SK-N-SH (cell line): ENCODE measurements around the gene FMO4. TPM values are rescaled to one million over a fixed set of nuclear protein-coding genes. Genes with fewer than 3 reads are reported as not detected.

Experiments used
- CTCF ChIA-PET: fragments of 300-600, 350-600 bp; formaldehyde crosslinking; extraction: SDS; loops from one replicate; lab custom pipeline; 2021; lab: Yijun Ruan, JAX
- POLR2A ChIA-PET: fragments of 350-600 bp; sonication (Branson Sonifier 250); formaldehyde crosslinking; extraction: SDS; loops from one replicate; lab custom pipeline; 2020; ENCODE audit warnings: antibody characterized with exemption, inconsistent platforms; lab: Yijun Ruan, JAX
- DNase-seq: peaks from one replicate; pipeline ENCODE4 v3.0.0; 2012
- H2AFZ ChIP-seq: fragments of 200-600 bp; sonication (generic); 2 replicates; pipeline ENCODE4 v1.8.1; 2016; ENCODE audit warnings: antibody characterized with exemption, mild to moderate bottlenecking, low read depth
- H3F3A ChIP-seq: fragments of 200-600 bp; sonication (generic); replicated peaks from 2 replicates; pipeline ENCODE3; 2016; ENCODE audit warnings: antibody characterized with exemption, mild to moderate bottlenecking; ENCODE audit not compliant: insufficient read depth
- H3K27ac ChIP-seq, 2 experiments: fragments of 200-500 bp in 1 of 2; fragments of 200-600 bp in 1 of 2; sonication (Bioruptor generic) in 1 of 2; sonication (generic), shearing (Covaris generic) in 1 of 2; 2 replicates each; pipeline versions ENCODE4 v1.5.1 to v1.6.1; 2014 to 2016; ENCODE audit warnings: low read depth in 2 of 2, inconsistent platforms in 1 of 2, low read length in 1 of 2, mild to moderate bottlenecking in 1 of 2, mixed read lengths in 1 of 2
- H3K27me3 ChIP-seq: fragments of 200-600 bp; sonication (generic), shearing (Covaris generic); 2 replicates; pipeline ENCODE4 v1.6.1; 2016; ENCODE audit warnings: mixed run types; ENCODE audit not compliant: insufficient read depth
- H3K36me3 ChIP-seq, 2 experiments: fragments of 200-500 bp in 1 of 2; fragments of 200-600 bp in 1 of 2; sonication (Bioruptor generic) in 1 of 2; sonication (generic) in 1 of 2; replicated peaks in 1 of 2; 2 replicates each; pipeline versions ENCODE3 to v1.5.1; 2014 to 2016; ENCODE audit warnings: low read length in 1 of 2, mild to moderate bottlenecking in 1 of 2; ENCODE audit not compliant: insufficient read depth in 2 of 2, control insufficient read depth in 1 of 2
- H3K4me1 ChIP-seq, 2 experiments: fragments of 200-500 bp in 1 of 2; fragments of 200-600 bp in 1 of 2; sonication (Bioruptor generic) in 1 of 2; sonication (generic), shearing (Covaris generic) in 1 of 2; 2 replicates each; pipeline versions ENCODE4 v1.5.1 to v1.6.1; 2014 to 2016; ENCODE audit warnings: low read depth in 1 of 2, low read length in 1 of 2, mixed run types in 1 of 2; ENCODE audit not compliant: insufficient read depth in 2 of 2, control insufficient read depth in 1 of 2
- H3K4me2 ChIP-seq: fragments of 200-600 bp; sonication (generic), shearing (Covaris generic); 2 replicates; pipeline ENCODE4 v1.6.1; 2017; ENCODE audit warnings: mixed run types
- H3K4me3 ChIP-seq, 2 experiments: fragments of 200-500 bp in 1 of 2; fragments of 200-600 bp in 1 of 2; sonication (Bioruptor generic) in 1 of 2; sonication (generic), shearing (Covaris generic) in 1 of 2; 2 replicates each; pipeline versions ENCODE4 v1.5.1 to v1.8.1; 2014 to 2016; ENCODE audit warnings: low read depth in 2 of 2, inconsistent platforms in 1 of 2, low read length in 1 of 2, mild to moderate bottlenecking in 1 of 2, mixed read lengths in 1 of 2, moderate library complexity in 1 of 2
- H3K79me2 ChIP-seq: fragments of 200-600 bp; sonication (generic); 2 replicates; pipeline ENCODE4 v1.8.1; 2017; ENCODE audit warnings: mild to moderate bottlenecking; ENCODE audit not compliant: insufficient read depth
- H3K9ac ChIP-seq: fragments of 200-600 bp; sonication (generic); 2 replicates; pipeline ENCODE4 v1.6.1; 2017; ENCODE audit warnings: mixed run types
- H3K9me2 ChIP-seq: fragments of 200-600 bp; sonication (generic); 2 replicates; pipeline ENCODE4 v1.6.1; 2017; ENCODE audit warnings: mixed run types
- H3K9me3 ChIP-seq: fragments of 200-600 bp; sonication (generic); 2 replicates; pipeline ENCODE4 v1.6.1; 2017; ENCODE audit warnings: mixed run types, mild to moderate bottlenecking, moderate library complexity
- H4K20me1 ChIP-seq: fragments of 200-600 bp; sonication (generic); 2 replicates; pipeline ENCODE4 v1.6.1; 2017; ENCODE audit warnings: mild to moderate bottlenecking, mixed run types; ENCODE audit not compliant: insufficient read depth
- CHD2 ChIP-seq: fragments of 150-350 bp; IDR thresholded peaks from 2 replicates; pipeline ENCODE4 v1.6.1; 2018; ENCODE audit warnings: low read length; ENCODE audit not compliant: partially characterized antibody
- EP300 ChIP-seq, 2 experiments: IDR thresholded peaks; 2 replicates each; pipeline versions ENCODE4 v1.4.0 to v1.6.1; 2012; ENCODE audit warnings: borderline replicate concordance in 1 of 2, low read depth in 1 of 2, low read length in 1 of 2
- EZH2phosphoT487 ChIP-seq: fragments of 200-600 bp; sonication (generic); IDR thresholded peaks from 2 replicates; pipeline ENCODE4 v1.6.1; 2017; ENCODE audit warnings: low read depth, mixed run types, mild to moderate bottlenecking, antibody characterized with exemption, moderate library complexity, borderline replicate concordance
- FOXM1 ChIP-seq: IDR thresholded peaks from 2 replicates; pipeline ENCODE4 v1.4.0; 2012; ENCODE audit warnings: low read depth, mild to moderate bottlenecking
- IRF3 ChIP-seq: fragments of 150-350 bp; IDR thresholded peaks from 2 replicates; pipeline ENCODE4 v1.6.1; 2016; ENCODE audit warnings: mild to moderate bottlenecking, low read depth, low read length
- JUND ChIP-seq: IDR thresholded peaks from 2 replicates; pipeline ENCODE4 v1.4.0; 2012
- MEF2A ChIP-seq: IDR thresholded peaks from 2 replicates; pipeline ENCODE4 v1.4.0; 2012; ENCODE audit warnings: low read depth, borderline replicate concordance
- NFIC ChIP-seq: IDR thresholded peaks from 2 replicates; pipeline ENCODE4 v1.4.0; 2012; ENCODE audit warnings: borderline replicate concordance
- NRF1 ChIP-seq: IDR thresholded peaks from 2 replicates; pipeline ENCODE4 v1.6.1; 2012; ENCODE audit warnings: low read depth, mild to moderate bottlenecking, low read length
- POLR2AphosphoS5 ChIP-seq: IDR thresholded peaks from 2 replicates; pipeline ENCODE4 v1.6.1; 2012; ENCODE audit warnings: low read depth, low read length
- RAD21 ChIP-seq: IDR thresholded peaks from 2 replicates; pipeline ENCODE4 v1.6.1; 2012; ENCODE audit warnings: mild to moderate bottlenecking, low read length
- RXRA ChIP-seq: IDR thresholded peaks from 2 replicates; pipeline ENCODE4 v1.4.0; 2012; ENCODE audit warnings: low read depth, mild to moderate bottlenecking, borderline replicate concordance
- SMC3 ChIP-seq: IDR thresholded peaks from 2 replicates; pipeline ENCODE4 v1.6.1; 2012; ENCODE audit warnings: low read depth, low read length, improper control_type of control experiment
- TAF1 ChIP-seq: IDR thresholded peaks from 2 replicates; pipeline ENCODE4 v1.6.1; 2012; ENCODE audit warnings: low read depth, mild to moderate bottlenecking, low read length, moderate library complexity, borderline replicate concordance
- YY1 ChIP-seq: IDR thresholded peaks from 2 replicates; pipeline ENCODE4 v1.4.0; 2012; ENCODE audit warnings: low read depth, mild to moderate bottlenecking
- WGBS: methylation state at CpG from one replicate; pipeline ENCODE4 v1.1.6; 2017; ENCODE audit warnings: low lambda C conversion rate; 5-methylcytosine and 5-hydroxymethylcytosine counted together
- polyA plus RNA-seq, 3 experiments: library from polyadenylated mRNA; depleted of rRNA; stranded (reverse); fragments of >200 nt; gene quantifications; 2 replicates each; pipeline ENCODE4 v1.2.3, GENCODE V29; 2012
- TF ChIP-seq, protein P1 (sequence below): fragments of 200-600 bp; sonication (generic); IDR thresholded peaks from 2 replicates; pipeline ENCODE4 v1.6.1; 2017; ENCODE audit warnings: antibody characterized with exemption, mild to moderate bottlenecking, moderate library complexity
- TF ChIP-seq, protein P2 (sequence below): fragments of 150-350 bp; IDR thresholded peaks from 2 replicates; pipeline ENCODE4 v1.6.1; 2017; ENCODE audit warnings: antibody characterized with exemption, low read length, low read depth, borderline replicate concordance
- TF ChIP-seq, protein P3 (sequence below): IDR thresholded peaks from 2 replicates; pipeline ENCODE4; 2012

The FMO4 gene
- polyA plus RNA-seq, 1 of the 3 experiments (the other 2 are of a cell fraction) = 1.6 TPM

DNA sequence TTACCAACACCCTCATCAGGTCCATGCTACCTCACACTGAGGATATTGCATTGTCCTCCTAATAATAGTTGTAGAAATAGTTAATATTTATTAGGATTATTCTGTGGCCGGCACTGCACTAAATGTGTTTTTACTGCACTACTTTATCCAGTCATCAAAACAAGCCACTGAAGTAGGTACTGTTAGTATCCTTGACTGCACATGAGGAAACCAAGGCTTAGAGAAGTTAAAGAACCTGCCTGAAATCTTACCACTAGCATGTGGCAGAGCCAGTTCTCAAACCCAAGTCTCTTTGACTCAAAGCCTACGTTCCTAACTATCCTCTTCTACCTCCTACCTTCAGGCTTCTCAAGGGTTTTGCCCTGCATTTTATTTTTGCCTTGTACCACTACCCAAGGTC is 34.7 kb upstream of the FMO4 start:
- Histone ChIP-seq H3K36me3 (no peaks in the 10 kb centered on the region), H2AFZ (no peak overlapping the region), H4K20me1 (no peaks in the 10 kb centered on the region), H3K4me2 (no peak overlapping the region), H3K79me2 (no peaks in the 10 kb centered on the region), H3K27me3 (peaks cover 19% of the 10 kb centered on the region), H3K27ac (no peak overlapping the region), H3K9me2 (no peaks in the 10 kb centered on the region), H3F3A (no peaks in the 10 kb centered on the region), H3K4me3 (no peak overlapping the region), H3K9me3 (no peaks in the 10 kb centered on the region), H3K4me1 (no peaks in the 10 kb centered on the region), H3K9ac (no peak overlapping the region)
- ChIA-PET POLR2A (no interaction called here), CTCF (no interaction called here)
- TF ChIP-seq MEF2A (no peak), NFIC (no peak), RAD21 (no peak), SMC3 (no peak), EP300 (IDR thresholded peaks at IDR 0.05; ENCODE audit: borderline replicate concordance in 1 of 2, low read depth in 1 of 2, low read length in 1 of 2) (no peak), JUND (no peak), TAF1 (no peak), POLR2AphosphoS5 (no peak), YY1 (no peak), FOXM1 (no peak), CHD2 (no peak)
- TF ChIP-seq, protein P1, sequence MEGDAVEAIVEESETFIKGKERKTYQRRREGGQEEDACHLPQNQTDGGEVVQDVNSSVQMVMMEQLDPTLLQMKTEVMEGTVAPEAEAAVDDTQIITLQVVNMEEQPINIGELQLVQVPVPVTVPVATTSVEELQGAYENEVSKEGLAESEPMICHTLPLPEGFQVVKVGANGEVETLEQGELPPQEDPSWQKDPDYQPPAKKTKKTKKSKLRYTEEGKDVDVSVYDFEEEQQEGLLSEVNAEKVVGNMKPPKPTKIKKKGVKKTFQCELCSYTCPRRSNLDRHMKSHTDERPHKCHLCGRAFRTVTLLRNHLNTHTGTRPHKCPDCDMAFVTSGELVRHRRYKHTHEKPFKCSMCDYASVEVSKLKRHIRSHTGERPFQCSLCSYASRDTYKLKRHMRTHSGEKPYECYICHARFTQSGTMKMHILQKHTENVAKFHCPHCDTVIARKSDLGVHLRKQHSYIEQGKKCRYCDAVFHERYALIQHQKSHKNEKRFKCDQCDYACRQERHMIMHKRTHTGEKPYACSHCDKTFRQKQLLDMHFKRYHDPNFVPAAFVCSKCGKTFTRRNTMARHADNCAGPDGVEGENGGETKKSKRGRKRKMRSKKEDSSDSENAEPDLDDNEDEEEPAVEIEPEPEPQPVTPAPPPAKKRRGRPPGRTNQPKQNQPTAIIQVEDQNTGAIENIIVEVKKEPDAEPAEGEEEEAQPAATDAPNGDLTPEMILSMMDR = no peak
- TF ChIP-seq, protein P2, sequence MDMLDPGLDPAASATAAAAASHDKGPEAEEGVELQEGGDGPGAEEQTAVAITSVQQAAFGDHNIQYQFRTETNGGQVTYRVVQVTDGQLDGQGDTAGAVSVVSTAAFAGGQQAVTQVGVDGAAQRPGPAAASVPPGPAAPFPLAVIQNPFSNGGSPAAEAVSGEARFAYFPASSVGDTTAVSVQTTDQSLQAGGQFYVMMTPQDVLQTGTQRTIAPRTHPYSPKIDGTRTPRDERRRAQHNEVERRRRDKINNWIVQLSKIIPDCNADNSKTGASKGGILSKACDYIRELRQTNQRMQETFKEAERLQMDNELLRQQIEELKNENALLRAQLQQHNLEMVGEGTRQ = no peak
- DNase-seq = no peak
- 2% methylated on average over 2 of the region's 2 CpGs for WGBS

DNA sequence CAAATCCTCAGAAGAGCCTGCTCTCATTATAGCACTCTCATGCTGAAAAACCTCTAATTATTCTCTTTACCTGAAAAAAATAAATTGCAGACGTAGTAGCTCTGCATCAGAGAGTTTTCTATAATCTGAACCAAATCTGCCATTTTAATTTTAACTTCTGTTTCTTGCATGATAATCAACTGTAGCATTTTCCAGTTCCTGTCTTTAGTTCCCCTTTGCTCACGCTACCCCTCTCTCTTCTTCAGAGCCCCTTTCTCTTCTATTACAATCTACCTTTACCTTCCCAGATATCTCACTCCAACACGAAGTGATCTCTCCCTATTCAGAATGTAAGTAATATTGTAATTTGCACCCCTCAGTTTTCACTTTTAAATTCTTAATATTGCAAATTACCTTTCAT is 34.3 kb upstream of the FMO4 start:
- H3K4me2 ChIP-seq = no peak overlapping the region
- no peaks in the 10 kb centered on the region for H3F3A ChIP-seq
- no peaks in the 10 kb centered on the region for H3K4me1 ChIP-seq
- CTCF ChIA-PET = no interaction called here
- H3K36me3 ChIP-seq = no peaks in the 10 kb centered on the region
- POLR2A ChIA-PET = no interaction called here
- H3K27ac ChIP-seq = no peak overlapping the region
- no peaks in the 10 kb centered on the region for H3K9me2 ChIP-seq
- no peak overlapping the region for H2AFZ ChIP-seq
- DNase-seq = no peak
- 2% methylated on average over 3 of the region's 3 CpGs for WGBS
- TF ChIP-seq NRF1 = no peak
- no peak for TF ChIP-seq YY1
- no peak for TF ChIP-seq RXRA
- TF ChIP-seq TAF1 = no peak
- no peak for TF ChIP-seq IRF3
- no peak for TF ChIP-seq NFIC
- TF ChIP-seq, protein P3, sequence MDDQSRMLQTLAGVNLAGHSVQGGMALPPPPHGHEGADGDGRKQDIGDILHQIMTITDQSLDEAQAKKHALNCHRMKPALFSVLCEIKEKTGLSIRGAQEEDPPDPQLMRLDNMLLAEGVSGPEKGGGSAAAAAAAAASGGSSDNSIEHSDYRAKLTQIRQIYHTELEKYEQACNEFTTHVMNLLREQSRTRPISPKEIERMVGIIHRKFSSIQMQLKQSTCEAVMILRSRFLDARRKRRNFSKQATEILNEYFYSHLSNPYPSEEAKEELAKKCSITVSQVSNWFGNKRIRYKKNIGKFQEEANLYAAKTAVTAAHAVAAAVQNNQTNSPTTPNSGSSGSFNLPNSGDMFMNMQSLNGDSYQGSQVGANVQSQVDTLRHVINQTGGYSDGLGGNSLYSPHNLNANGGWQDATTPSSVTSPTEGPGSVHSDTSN = no peak
- TF ChIP-seq POLR2AphosphoS5 = no peak
- TF ChIP-seq CHD2 = no peak
- no peak for TF ChIP-seq EZH2phosphoT487
- no peak for TF ChIP-seq FOXM1
- TF ChIP-seq RAD21 = no peak
- TF ChIP-seq, protein P2 = no peak
- H4K20me1 ChIP-seq = no peaks in the 10 kb centered on the region
- H3K9me3 ChIP-seq = no peaks in the 10 kb centered on the region
- H3K79me2 ChIP-seq = no peaks in the 10 kb centered on the region
- no peak overlapping the region for H3K9ac ChIP-seq
- H3K27me3 ChIP-seq = peaks cover 19% of the 10 kb centered on the region
- H3K4me3 ChIP-seq = no peak overlapping the region
